GM23248 (cell line): ENCODE measurements around the gene POLL. TPM values are rescaled to one million over a fixed set of nuclear protein-coding genes. Genes with fewer than 3 reads are reported as not detected.

Source experiments
- DNase-seq: peaks from one replicate; pipeline ENCODE4 v3.0.0-alpha.2; 2015
- H2AFZ ChIP-seq: fragments of 200-600 bp; sonication (generic); 2 replicates; pipeline ENCODE4 v1.6.1; 2016; ENCODE audit warnings: antibody characterized with exemption
- H3F3A ChIP-seq: fragments of 200-600 bp; sonication (generic); 2 replicates; pipeline ENCODE4 v1.6.1; 2016; ENCODE audit warnings: mild to moderate bottlenecking, antibody characterized with exemption, mixed run types; ENCODE audit not compliant: insufficient read depth
- H3K27ac ChIP-seq: fragments of 200-600 bp; sonication (generic); 2 replicates; pipeline ENCODE4 v1.5.1; 2016; ENCODE audit warnings: mild to moderate bottlenecking
- H3K27me3 ChIP-seq: fragments of 200-600 bp; sonication (generic); replicated peaks from 2 replicates; pipeline ENCODE4 v1.6.1; 2016; ENCODE audit warnings: mild to moderate bottlenecking; ENCODE audit not compliant: insufficient read depth
- H3K36me3 ChIP-seq: fragments of 200-600 bp; sonication (generic); 2 replicates; pipeline ENCODE4 v1.6.1; 2016; ENCODE audit warnings: low read depth, mild to moderate bottlenecking
- H3K4me1 ChIP-seq: fragments of 200-600 bp; sonication (generic); 2 replicates; pipeline ENCODE4 v1.6.1; 2016; ENCODE audit warnings: mild to moderate bottlenecking; ENCODE audit not compliant: insufficient read depth
- H3K4me2 ChIP-seq: fragments of 200-600 bp; sonication (generic); one replicate; pipeline ENCODE4 v1.6.1; 2016; ENCODE audit warnings: mild to moderate bottlenecking; ENCODE audit not compliant: unreplicated experiment
- H3K4me3 ChIP-seq: fragments of 200-600 bp; sonication (generic); 2 replicates; pipeline ENCODE4 v1.5.1; 2016; ENCODE audit warnings: mild to moderate bottlenecking
- H3K79me2 ChIP-seq: fragments of 200-600 bp; sonication (generic); 2 replicates; pipeline ENCODE4 v1.6.1; 2016; ENCODE audit warnings: mild to moderate bottlenecking; ENCODE audit not compliant: insufficient read depth
- H3K9ac ChIP-seq: fragments of 200-600 bp; sonication (generic); 2 replicates; pipeline ENCODE4 v1.6.1; 2016; ENCODE audit warnings: mild to moderate bottlenecking
- H3K9me2 ChIP-seq: fragments of 200-600 bp; sonication (generic); 2 replicates; pipeline ENCODE4 v1.6.1; 2016; ENCODE audit warnings: mixed run types, mild to moderate bottlenecking, moderate library complexity; ENCODE audit not compliant: insufficient read depth
- H3K9me3 ChIP-seq: fragments of 200-600 bp; sonication (generic); one replicate; pipeline ENCODE4 v1.6.1; 2017; ENCODE audit warnings: low read depth
- H4K20me1 ChIP-seq: fragments of 200-600 bp; sonication (generic); 2 replicates; pipeline ENCODE4 v1.6.0; 2016; ENCODE audit not compliant: insufficient read depth
- EZH2 ChIP-seq: fragments of 200-600 bp; sonication (generic); IDR thresholded peaks from 2 replicates; pipeline ENCODE4 v1.6.1; 2018; ENCODE audit warnings: antibody characterized with exemption, mild to moderate bottlenecking; ENCODE audit not compliant: insufficient read depth, poor library complexity, severe bottlenecking
- EZH2phosphoT487 ChIP-seq: fragments of 200-600 bp; sonication (generic); IDR thresholded peaks from 2 replicates; pipeline ENCODE4 v1.6.1; 2018; ENCODE audit warnings: antibody characterized with exemption, moderate library complexity, mild to moderate bottlenecking, low read depth; ENCODE audit not compliant: insufficient read depth
- WGBS, 2 experiments: methylation state at CpG; one replicate each; pipeline ENCODE4 v1.1.6; 2015 to 2017; ENCODE audit warnings: low lambda C conversion rate in 2 of 2, low coverage in 1 of 2; ENCODE audit errors: missing lambda C conversion rate in 2 of 2; 5-methylcytosine and 5-hydroxymethylcytosine counted together
- in situ Hi-C: fragments of 300-500 bp; cut with MboI; formaldehyde crosslinking; loops from 2 replicates; pipeline ENCODE4 v1.15.0; 2020
- polyA plus RNA-seq: library from polyadenylated mRNA; unstranded; fragments of >200 nt; fragmentation: Nextera tagmentation; extraction: Ambion mirVana; gene quantifications from 2 replicates; pipeline ENCODE4 v1.2.1, GENCODE V29; 2016
- total RNA-seq: library from RNA; depleted of rRNA; stranded (reverse); fragments of >200 nt; shearing (Covaris generic); gene quantifications from 2 replicates; pipeline ENCODE4 v1.2.3, GENCODE V29; 2014

The POLL gene
- total and polyA plus RNA-seq, 2 experiments from 2014 or later = 12.1 to 13.1 TPM

GRCh38 chr10:101561068-101561915 is 26.8 kb downstream of the POLL start:
- Histone ChIP-seq H3K27me3 (peaks cover 12% of the 10 kb centered on the region), H2AFZ (no peak overlapping the region), H3K4me1 (no peaks in the 10 kb centered on the region; the same call in 1 of the 2 replicates), H3K36me3 (no peaks in the 10 kb centered on the region), H4K20me1 (no peaks in the 10 kb centered on the region), H3K79me2 (no peaks in the 10 kb centered on the region), H3F3A (no peaks in the 10 kb centered on the region), H3K9ac (no peak overlapping the region), H3K9me2 (no peaks in the 10 kb centered on the region), H3K4me3 (no peak overlapping the region), H3K27ac (no peak overlapping the region), H3K9me3 (no peaks in the 10 kb centered on the region), H3K4me2 (no peak overlapping the region)
- in situ Hi-C loops = loop anchor here (10.0 kb wide), 1 partner anchor 346 kb away; no protein-coding TSS in a partner anchor
- TF ChIP-seq EZH2 = no peak
- TF ChIP-seq EZH2phosphoT487 = no peak
- DNase-seq = no peak
- 54 to 59% methylated on average over 15 of the region's 15 CpGs for WGBS, 2 experiments

- H3K27ac ChIP-seq = no peak overlapping the region
- in situ Hi-C loops = loop anchor here (10.0 kb wide), 1 partner anchor 346 kb away; no protein-coding TSS in a partner anchor
- H3K9me3 ChIP-seq = no peaks in the 10 kb centered on the region
- H2AFZ ChIP-seq = no peak overlapping the region
- H3K79me2 ChIP-seq = no peaks in the 10 kb centered on the region
- peaks cover 4% of the 10 kb centered on the region; the same call in 1 of the 2 replicates for H3K27me3 ChIP-seq
- H3K9me2 ChIP-seq = no peaks in the 10 kb centered on the region
- H4K20me1 ChIP-seq = no peaks in the 10 kb centered on the region
- no peak overlapping the region for H3K4me2 ChIP-seq
- TF ChIP-seq EZH2phosphoT487 (no peak), EZH2 (no peak)
- H3K4me1 ChIP-seq = no peaks in the 10 kb centered on the region; the same call in 1 of the 2 replicates
- H3K9ac ChIP-seq = no peak overlapping the region
- DNase-seq = no peak
- no peaks in the 10 kb centered on the region for H3K36me3 ChIP-seq
- no peak overlapping the region for H3K4me3 ChIP-seq
- 3 to 11% methylated on average over 2 of the region's 2 CpGs for WGBS, 2 experiments
- no peaks in the 10 kb centered on the region for H3F3A ChIP-seq
Measured at GRCh38 chr10:101560298-101561067, 27.6 kb downstream of the POLL start.

- H3K4me2 ChIP-seq = no peak overlapping the region
- H3K4me3 ChIP-seq = no peak overlapping the region
- no peaks in the 10 kb centered on the region; the same call in 1 of the 2 replicates for H3K4me1 ChIP-seq
- no peak for TF ChIP-seq EZH2
- TF ChIP-seq EZH2phosphoT487 = no peak
- in situ Hi-C loops = loop anchor here (10.0 kb wide), 1 partner anchor 345 kb away; no protein-coding TSS in a partner anchor
- H2AFZ ChIP-seq = no peak overlapping the region
- DNase-seq = no peak
- 59% methylated on average over 11 to 12 of the region's 12 CpGs for WGBS, 2 experiments
- no peaks in the 10 kb centered on the region for H3K9me3 ChIP-seq
- no peaks in the 10 kb centered on the region for H3F3A ChIP-seq
- no peaks in the 10 kb centered on the region for H3K79me2 ChIP-seq
- H4K20me1 ChIP-seq = no peaks in the 10 kb centered on the region
- H3K9me2 ChIP-seq = no peaks in the 10 kb centered on the region
- H3K27ac ChIP-seq = no peak overlapping the region
- H3K9ac ChIP-seq = no peak overlapping the region
- no peaks in the 10 kb centered on the region for H3K27me3 ChIP-seq
- H3K36me3 ChIP-seq = no peaks in the 10 kb centered on the region
Measured at GRCh38 chr10:101559596-101560297, 28.3 kb downstream of the POLL start.
